IPS-20b (cell line): ENCODE results near the gene ENKUR.
"Not testable (repeated sequence)": the region's sequence is repeated elsewhere in the genome, so short reads cannot be mapped to it uniquely, and the experiment has no call there.

Source experiments
- H3K27ac ChIP-seq: one replicate; pipeline ENCODE4 v1.5.1; 2013; ENCODE audit warnings: low read length
- H3K27me3 ChIP-seq: 2 replicates; pipeline ENCODE4 v1.6.1; 2013; ENCODE audit warnings: mild to moderate bottlenecking, low read length, inconsistent platforms; ENCODE audit not compliant: insufficient read depth
- H3K36me3 ChIP-seq: 2 replicates; pipeline ENCODE4 v1.6.1; 2013; ENCODE audit warnings: low read depth, mild to moderate bottlenecking, inconsistent platforms, low read length, moderate library complexity; ENCODE audit not compliant: insufficient read depth
- H3K4me1 ChIP-seq: 2 replicates; pipeline ENCODE4 v1.6.1; 2013; ENCODE audit warnings: mild to moderate bottlenecking, control low read depth, inconsistent platforms, low read length, moderate library complexity; ENCODE audit not compliant: insufficient read depth
- H3K4me3 ChIP-seq: 2 replicates; pipeline ENCODE4 v1.5.1; 2013; ENCODE audit warnings: mild to moderate bottlenecking, low read length, inconsistent platforms
- H3K9ac ChIP-seq: 2 replicates; pipeline ENCODE4 v1.6.1; 2013; ENCODE audit warnings: low read depth, mild to moderate bottlenecking, inconsistent platforms, low read length, moderate library complexity
- H3K9me3 ChIP-seq: 2 replicates; pipeline ENCODE4 v1.6.1; 2013; ENCODE audit warnings: mild to moderate bottlenecking, low read depth, low read length, inconsistent platforms; ENCODE audit not compliant: insufficient read depth

The ENKUR gene

GRCh38 chr10:24969841-24970281 is 46.1 kb downstream of the ENKUR start:
- no peak overlapping the region for H3K9ac ChIP-seq
- H3K36me3 ChIP-seq, result no peaks in the 10 kb centered on the region

GRCh38 chr10:24968951-24969350 is 47.0 kb downstream of the ENKUR start:
- H3K9ac ChIP-seq, H3K27me3 ChIP-seq, H3K9me3 ChIP-seq, H3K27ac ChIP-seq, H3K4me3 ChIP-seq, H3K4me1 ChIP-seq, H3K36me3 ChIP-seq: not testable (repeated sequence)

More at GRCh38 chr10:24969841-24970281, 46.1 kb downstream of the ENKUR start:
- Histone ChIP-seq H3K27ac (no peak overlapping the region), H3K9me3 (no peaks in the 10 kb centered on the region), H3K4me3 (no peak overlapping the region), H3K4me1 (no peaks in the 10 kb centered on the region), H3K27me3 (no peaks in the 10 kb centered on the region)

- no peaks in the 10 kb centered on the region for H3K36me3 ChIP-seq
- H3K4me3 ChIP-seq, result no peak overlapping the region
- H3K4me1 ChIP-seq, result no peaks in the 10 kb centered on the region
- no peak overlapping the region for H3K9ac ChIP-seq
- H3K27me3 ChIP-seq, result no peaks in the 10 kb centered on the region
- no peak overlapping the region for H3K27ac ChIP-seq
- H3K9me3 ChIP-seq, result no peaks in the 10 kb centered on the region
Measured at GRCh38 chr10:24968349-24968748, 47.6 kb downstream of the ENKUR start.

- no peaks in the 10 kb centered on the region for H3K36me3 ChIP-seq
- H3K9me3 ChIP-seq, result no peaks in the 10 kb centered on the region
- no peak overlapping the region for H3K9ac ChIP-seq
- no peak overlapping the region for H3K4me3 ChIP-seq
- H3K4me1 ChIP-seq, result no peaks in the 10 kb centered on the region
- H3K27me3 ChIP-seq, result no peaks in the 10 kb centered on the region
- H3K27ac ChIP-seq, result no peak overlapping the region
Measured at GRCh38 chr10:24966962-24967481, 48.9 kb downstream of the ENKUR start.

DNA sequence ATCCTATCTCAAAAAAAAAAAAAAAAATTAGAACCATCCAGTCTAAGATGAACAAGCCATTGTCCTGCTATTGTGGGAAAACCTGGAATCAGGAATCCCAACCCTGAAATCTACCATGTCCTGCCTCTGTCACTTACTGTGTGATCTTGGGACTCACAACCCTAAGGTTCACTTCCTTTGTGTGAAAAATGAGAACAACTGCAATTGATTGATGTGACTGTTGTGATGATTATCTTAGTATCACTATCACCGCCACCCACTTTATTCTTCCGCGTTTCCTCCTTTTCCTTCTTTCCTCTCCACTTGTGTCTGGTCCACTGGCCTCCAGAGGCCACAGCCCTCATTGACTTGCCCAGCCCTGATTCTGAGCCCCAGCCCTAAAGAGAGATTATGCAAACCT is 50.9 kb downstream of the ENKUR start:
- no peak overlapping the region for H3K9ac ChIP-seq
- H3K27me3 ChIP-seq, result no peaks in the 10 kb centered on the region
- H3K4me1 ChIP-seq, result no peaks in the 10 kb centered on the region
- H3K4me3 ChIP-seq, result no peak overlapping the region
- no peaks in the 10 kb centered on the region for H3K36me3 ChIP-seq
- H3K27ac ChIP-seq, result no peak overlapping the region
- H3K9me3 ChIP-seq, result no peaks in the 10 kb centered on the region

- Histone ChIP-seq H3K9me3 (no peaks in the 10 kb centered on the region), H3K36me3 (no peaks in the 10 kb centered on the region), H3K27ac (no peak overlapping the region), H3K4me1 (no peaks in the 10 kb centered on the region; the same call in 1 of the 2 replicates), H3K9ac (no peak overlapping the region), H3K27me3 (no peaks in the 10 kb centered on the region), H3K4me3 (no peak overlapping the region)
Measured at GRCh38 chr10:24963521-24964041, 52.4 kb downstream of the ENKUR start.

DNA sequence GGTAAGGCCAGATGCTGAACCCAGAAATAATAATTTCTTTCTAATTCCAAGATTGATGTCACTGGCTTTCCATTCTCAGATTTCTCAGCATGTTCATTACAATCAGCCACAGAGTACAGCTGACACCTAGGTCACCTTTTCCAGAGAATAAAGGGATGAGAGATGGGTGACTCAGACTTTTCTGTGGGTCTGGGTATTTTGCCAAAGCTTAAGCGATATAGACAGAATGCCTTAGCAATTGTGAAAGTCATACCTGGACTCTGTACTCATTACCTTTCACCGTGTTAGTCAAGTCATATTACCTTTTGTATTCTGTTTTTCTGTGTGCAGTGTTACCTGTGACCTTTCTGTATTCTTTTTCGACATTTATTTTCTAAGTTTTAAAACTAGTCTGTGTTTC is 53.0 kb downstream of the ENKUR start:
- Histone ChIP-seq H3K27ac (no peak overlapping the region), H3K4me3 (no peak overlapping the region), H3K9ac (no peak overlapping the region), H3K9me3 (no peaks in the 10 kb centered on the region), H3K36me3 (no peaks in the 10 kb centered on the region), H3K27me3 (no peaks in the 10 kb centered on the region), H3K4me1 (no peaks in the 10 kb centered on the region; the same call in 1 of the 2 replicates)

DNA sequence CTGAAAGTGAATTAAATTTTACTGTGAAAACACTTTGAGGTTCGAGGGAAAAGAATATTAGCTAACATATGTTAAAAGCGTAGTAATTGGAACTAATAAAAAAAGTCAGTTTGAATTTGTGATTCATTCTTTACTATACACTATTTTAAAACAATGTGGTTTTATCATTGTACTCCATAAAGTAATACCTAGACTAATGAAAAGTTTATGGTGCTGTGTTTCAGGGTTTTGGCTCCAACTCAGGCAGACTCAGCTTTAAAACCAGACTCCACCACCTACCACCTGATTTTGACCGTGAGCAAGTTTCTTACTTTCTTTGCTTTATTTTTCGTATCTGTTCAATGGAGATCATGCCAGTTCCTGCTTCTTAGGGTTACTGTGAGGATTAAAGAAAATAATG is 54.4 kb downstream of the ENKUR start:
- H3K4me3 ChIP-seq, result no peak overlapping the region
- H3K27ac ChIP-seq, result no peak overlapping the region
- H3K9me3 ChIP-seq, result no peaks in the 10 kb centered on the region
- H3K4me1 ChIP-seq, result no peaks in the 10 kb centered on the region; the same call in 1 of the 2 replicates
- no peaks in the 10 kb centered on the region for H3K36me3 ChIP-seq
- H3K27me3 ChIP-seq, result no peaks in the 10 kb centered on the region
- H3K9ac ChIP-seq, result no peak overlapping the region

DNA sequence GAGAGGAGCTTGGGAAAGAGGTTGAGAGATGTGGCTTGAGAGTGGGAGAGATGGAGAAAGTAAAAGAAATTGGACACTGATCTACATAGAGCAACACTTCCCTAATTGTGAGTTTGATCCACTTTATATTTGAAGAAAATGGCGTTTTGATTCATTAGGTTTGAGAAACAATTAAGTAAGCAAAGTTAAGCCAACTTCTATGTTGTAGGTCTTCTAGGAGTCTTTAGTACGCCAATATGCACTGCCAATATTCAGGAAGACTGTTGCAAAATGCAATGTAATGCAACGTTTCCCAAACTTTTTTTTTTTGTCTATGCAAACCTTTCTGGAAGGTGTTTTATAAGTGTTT is 56.6 kb downstream of the ENKUR start:
- Histone ChIP-seq H3K4me3 (no peak overlapping the region), H3K27ac (no peak overlapping the region), H3K4me1 (no peaks in the 10 kb centered on the region; the same call in 1 of the 2 replicates), H3K9me3 (no peaks in the 10 kb centered on the region), H3K36me3 (no peaks in the 10 kb centered on the region), H3K27me3 (no peaks in the 10 kb centered on the region), H3K9ac (no peak overlapping the region)

DNA sequence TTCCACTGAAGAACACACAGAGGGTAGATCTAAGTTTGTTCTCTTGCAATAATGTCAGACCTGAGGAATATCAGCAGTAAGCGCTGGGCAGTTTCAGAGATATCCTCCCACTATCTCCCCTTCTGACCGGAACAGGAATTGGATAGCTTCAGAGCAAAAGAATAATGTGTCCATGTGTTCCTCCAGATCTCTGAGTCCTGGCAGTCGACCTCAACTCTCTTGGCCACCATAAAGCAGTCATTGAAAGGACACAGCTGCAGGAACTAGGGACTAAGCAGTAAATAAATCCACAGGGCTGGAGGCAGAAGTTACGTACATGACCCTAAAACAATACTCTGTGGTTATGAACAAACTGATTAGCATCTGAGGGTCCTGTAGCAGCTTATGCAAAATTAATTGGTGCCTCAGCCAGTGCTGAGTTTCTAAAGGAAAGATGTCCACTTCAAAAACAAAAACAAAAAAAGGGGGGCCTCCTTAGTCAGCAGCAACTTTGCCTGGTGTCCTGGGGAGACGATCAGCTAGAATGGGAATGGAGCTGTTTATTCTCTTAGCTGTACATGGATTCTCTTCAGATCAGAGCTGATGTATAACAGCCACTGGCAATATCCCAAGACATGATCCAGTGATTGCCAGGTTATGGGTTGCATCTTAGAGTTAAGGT is 57.1 kb downstream of the ENKUR start:
- no peak overlapping the region for H3K4me3 ChIP-seq
- no peaks in the 10 kb centered on the region for H3K9me3 ChIP-seq
- H3K27me3 ChIP-seq, result no peaks in the 10 kb centered on the region
- peaks cover 3% of the 10 kb centered on the region; the same call in 1 of the 2 replicates for H3K4me1 ChIP-seq
- H3K27ac ChIP-seq, result no peak overlapping the region
- H3K9ac ChIP-seq, result no peak overlapping the region
- H3K36me3 ChIP-seq, result no peaks in the 10 kb centered on the region

DNA sequence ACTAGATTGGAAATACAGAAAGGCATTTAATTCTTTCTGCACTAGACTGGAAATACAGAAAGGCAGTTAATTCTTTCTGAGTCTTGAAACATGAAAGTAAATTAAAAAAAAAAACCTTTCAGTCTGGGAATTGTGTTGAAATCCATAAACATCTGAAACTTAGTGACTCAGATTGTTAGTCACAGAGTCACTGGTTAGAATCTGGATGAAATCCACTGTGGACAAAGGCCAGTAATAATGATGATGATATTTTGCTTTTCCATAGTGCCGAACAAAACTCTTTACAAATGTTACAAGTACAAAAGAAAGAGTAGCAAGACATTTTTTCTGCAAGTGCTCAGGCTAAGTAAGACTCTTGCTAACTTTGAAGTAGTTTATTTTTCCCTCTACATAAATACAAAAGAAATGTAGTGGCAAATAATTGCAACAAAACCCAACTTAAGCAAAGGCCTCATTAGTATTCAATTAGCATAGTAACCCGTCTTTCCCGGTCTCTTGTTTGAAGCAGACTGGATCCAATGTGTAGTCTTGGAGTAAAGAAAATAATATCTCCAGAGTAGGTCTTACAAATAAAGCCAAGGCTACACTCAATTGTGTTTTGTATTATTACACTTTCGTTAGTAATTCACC is 57.8 kb downstream of the ENKUR start:
- H3K9me3 ChIP-seq, result no peaks in the 10 kb centered on the region
- no peak overlapping the region for H3K27ac ChIP-seq
- no peak overlapping the region for H3K4me3 ChIP-seq
- no peak overlapping the region for H3K9ac ChIP-seq
- H3K36me3 ChIP-seq, result no peaks in the 10 kb centered on the region
- no peaks in the 10 kb centered on the region for H3K27me3 ChIP-seq
- H3K4me1 ChIP-seq, result peaks cover 10% of the 10 kb centered on the region

GRCh38 chr10:24957624-24958051 is 58.3 kb downstream of the ENKUR start:
- H3K9ac ChIP-seq, H3K9me3 ChIP-seq, H3K4me3 ChIP-seq, H3K27me3 ChIP-seq, H3K27ac ChIP-seq, H3K36me3 ChIP-seq: not testable (repeated sequence)
- peaks cover 11% of the 10 kb centered on the region for H3K4me1 ChIP-seq
